Neural progenitor cell (in vitro differentiated cells): Measurements from ENCODE around the gene PTPRN2.

ENCODE experiments used
- EZH2phosphoT487 ChIP-seq: fragments of 200-600 bp; sonication (generic); IDR thresholded peaks from 2 replicates; pipeline ENCODE4 v1.6.1; 2017; ENCODE audit warnings: antibody characterized with exemption
- TF ChIP-seq, protein P1 (sequence below): fragments of 200-600 bp; sonication (generic); IDR thresholded peaks from 2 replicates; pipeline ENCODE4 v1.5.1; 2017; ENCODE audit warnings: antibody characterized with exemption, mild to moderate bottlenecking

DNA sequence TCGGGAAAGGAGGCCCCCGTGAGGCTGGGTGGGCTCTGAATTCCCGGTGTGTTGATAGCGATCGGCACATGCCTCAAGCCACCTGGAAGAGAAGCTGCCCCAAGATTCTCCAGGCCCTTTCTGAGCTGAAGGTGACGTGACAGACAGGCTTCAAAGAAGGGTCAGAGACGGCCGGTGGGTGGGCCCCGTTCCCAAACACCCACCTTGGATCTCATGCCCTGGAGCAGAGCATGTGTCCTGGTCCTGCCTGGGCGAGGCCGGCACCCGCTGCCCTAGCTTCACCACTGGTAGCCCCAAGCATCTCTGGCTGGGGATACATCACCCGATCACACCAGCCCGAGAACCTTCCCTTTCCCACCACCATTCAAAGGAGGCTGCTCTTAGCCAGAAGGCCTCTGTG is 851.8 kb downstream of the PTPRN2 start:
- TF ChIP-seq, protein P1, sequence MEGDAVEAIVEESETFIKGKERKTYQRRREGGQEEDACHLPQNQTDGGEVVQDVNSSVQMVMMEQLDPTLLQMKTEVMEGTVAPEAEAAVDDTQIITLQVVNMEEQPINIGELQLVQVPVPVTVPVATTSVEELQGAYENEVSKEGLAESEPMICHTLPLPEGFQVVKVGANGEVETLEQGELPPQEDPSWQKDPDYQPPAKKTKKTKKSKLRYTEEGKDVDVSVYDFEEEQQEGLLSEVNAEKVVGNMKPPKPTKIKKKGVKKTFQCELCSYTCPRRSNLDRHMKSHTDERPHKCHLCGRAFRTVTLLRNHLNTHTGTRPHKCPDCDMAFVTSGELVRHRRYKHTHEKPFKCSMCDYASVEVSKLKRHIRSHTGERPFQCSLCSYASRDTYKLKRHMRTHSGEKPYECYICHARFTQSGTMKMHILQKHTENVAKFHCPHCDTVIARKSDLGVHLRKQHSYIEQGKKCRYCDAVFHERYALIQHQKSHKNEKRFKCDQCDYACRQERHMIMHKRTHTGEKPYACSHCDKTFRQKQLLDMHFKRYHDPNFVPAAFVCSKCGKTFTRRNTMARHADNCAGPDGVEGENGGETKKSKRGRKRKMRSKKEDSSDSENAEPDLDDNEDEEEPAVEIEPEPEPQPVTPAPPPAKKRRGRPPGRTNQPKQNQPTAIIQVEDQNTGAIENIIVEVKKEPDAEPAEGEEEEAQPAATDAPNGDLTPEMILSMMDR, result no peak
- no peak for TF ChIP-seq EZH2phosphoT487
